Spleen (tissue), 11 donors: Measurements from ENCODE around the gene ZNF697. TPM values are rescaled to one million over a fixed set of nuclear protein-coding genes. Genes with fewer than 3 reads are reported as not detected.

Experiments used
- DNase-seq: peaks from one replicate; pipeline ENCODE4 v3.0.0-alpha.2; 2020
- H3K27ac ChIP-seq, 8 donors: fragments of 200-600 bp; sonication (generic) in 7 of 8; 1 replicate in 4 of 8; 2 replicates in 4 of 8; pipeline versions ENCODE4 v1.5.0 to v1.8.0; 2016 to 2021; ENCODE audit warnings: inconsistent platforms in 4 of 8, mild to moderate bottlenecking in 4 of 8, moderate library complexity in 1 of 8
- H3K27me3 ChIP-seq, 7 donors: fragments of 200-600 bp; sonication (generic) in 6 of 7; replicated peaks in 1 of 7; 1 replicate in 4 of 7; 2 replicates in 3 of 7; pipeline versions ENCODE4 v1.5.0 to v1.8.0; 2016 to 2021; ENCODE audit warnings: inconsistent platforms in 3 of 7, mild to moderate bottlenecking in 1 of 7
- H3K36me3 ChIP-seq, 6 donors: fragments of 200-600 bp; sonication (generic) in 5 of 6; 1 replicate in 4 of 6; 2 replicates in 2 of 6; pipeline versions ENCODE4 v1.5.0 to v1.8.0; 2016 to 2021; ENCODE audit warnings: inconsistent platforms in 2 of 6
- H3K4me1 ChIP-seq, 6 donors: fragments of 200-600 bp; sonication (generic) in 5 of 6; 1 replicate in 3 of 6; 2 replicates in 3 of 6; pipeline versions ENCODE4 v1.5.0 to v1.8.0; 2016 to 2021; ENCODE audit warnings: inconsistent platforms in 3 of 6
- H3K4me3 ChIP-seq, 8 donors: fragments of 200-600 bp; sonication (generic) in 7 of 8; 1 replicate in 4 of 8; 2 replicates in 4 of 8; pipeline versions ENCODE4 v1.5.0 to v1.8.0; 2016 to 2021; ENCODE audit warnings: inconsistent platforms in 4 of 8, mild to moderate bottlenecking in 4 of 8, moderate library complexity in 2 of 8
- H3K9me3 ChIP-seq, 8 donors: fragments of 200-600 bp; sonication (generic) in 7 of 8; 1 replicate in 4 of 8; 2 replicates in 4 of 8; pipeline versions ENCODE4 v1.5.0 to v1.8.0; 2016 to 2021; ENCODE audit warnings: inconsistent platforms in 4 of 8
- CTCF ChIP-seq, 11 experiments: fragments of 200-600 bp in 7 of 11; fragments of 450-650 bp in 4 of 11; sonication (generic) in 4 of 11; IDR thresholded peaks in 8 of 11; conservative IDR thresholded peaks in 3 of 11; 1 replicate in 7 of 11; 2 replicates in 4 of 11; pipeline versions ENCODE4 v1.4.0 to v1.8.0; 2016 to 2021; ENCODE audit warnings: antibody characterized with exemption in 11 of 11, inconsistent platforms in 4 of 11, mild to moderate bottlenecking in 1 of 11
- POLR2A ChIP-seq, 3 donors: fragments of 450-650 bp; IDR thresholded peaks; one replicate each; pipeline ENCODE4 v1.5.1; 2017; ENCODE audit warnings: antibody characterized with exemption in 3 of 3, mild to moderate bottlenecking in 1 of 3
- POLR2AphosphoS5 ChIP-seq, 3 donors: sonication (generic); formaldehyde crosslinking; IDR thresholded peaks; one replicate each; pipeline ENCODE4 v1.5.1; 2017; ENCODE audit warnings: antibody characterized with exemption in 3 of 3
- WGBS, 5 donors: extraction: QIAGEN DNeasy Blood & Tissue Kit in 3 of 5; methylation state at CpG; one replicate each; pipeline versions ENCODE4 v1.1.5 to v1.1.7; 2013 to 2018; 5-methylcytosine and 5-hydroxymethylcytosine counted together
- intact Hi-C: fragments of 100-400 bp; cut with DNase I; formaldehyde crosslinking; loops from one replicate; pipeline ENCODE4 v1.15.0; 2023; ENCODE audit warnings: low total_unique reads
- polyA plus RNA-seq, 3 donors: library from polyadenylated mRNA; stranded (reverse); fragments of 200-250 nt; gene quantifications; one replicate each; pipeline ENCODE4 v1.2.1, GENCODE V29; 2013
- total RNA-seq, 7 donors: library from RNA; depleted of rRNA in 3 of 7; stranded (reverse); fragments of >200 nt in 3 of 7; fragmentation: NEBNext Ultra II Directional in 4 of 7; extraction: Animal tissue kit (Norgen Biotek cat#: 25700) in 4 of 7; gene quantifications; one replicate each; pipeline versions ENCODE4 v1.1.0 to v1.2.1, GENCODE V29; 2016 to 2021
- donor health status: healthy with polysubstance abuse.
- donor health status: DM: no; HTN: no; CAD: no; lungs with moderate emphysema.
- donor health status: DM: no; HTN: no; CAD: no.
- donor health status: Bipolar disorder and iron deficiency.
- donor health status: healthy.
- donor health status: DM: no; HTN: no; CAD: no.
- donor health status: DM: yes; HTN: yes; CAD: no.

Gene ZNF697
- total and polyA plus RNA-seq, 10 donors = 0.38 to 6.6 (median 5.5) TPM

GRCh38 chr1:119636491-119637089 lies 11.5 kb downstream of the ZNF697 start:
- intact Hi-C loops = no loop called here
- Histone ChIP-seq H3K9me3 (no peaks in the 10 kb centered on the region), H3K4me1 (peaks cover 0 to 35% (median 13%) of the 10 kb centered on the region in 6 donors), H3K36me3 (no peaks in the 10 kb centered on the region), H3K27ac (no peak overlapping the region), H3K4me3 (no peak overlapping the region), H3K27me3 (peaks cover 0 to 15% (median 4%) of the 10 kb centered on the region in 7 donors)
- WGBS, 5 donors = 87 to 95% (median 89%) methylated on average over 4 of the region's 4 CpGs
- no peak for DNase-seq
- TF ChIP-seq POLR2AphosphoS5 (IDR thresholded peaks at IDR 0.05) (no peak), CTCF (IDR thresholded peaks at IDR 0.05 in 8 of 11, conservative IDR thresholded peaks at IDR 0.05 in 3 of 11) (no peak), POLR2A (IDR thresholded peaks at IDR 0.05) (no peak)

DNA sequence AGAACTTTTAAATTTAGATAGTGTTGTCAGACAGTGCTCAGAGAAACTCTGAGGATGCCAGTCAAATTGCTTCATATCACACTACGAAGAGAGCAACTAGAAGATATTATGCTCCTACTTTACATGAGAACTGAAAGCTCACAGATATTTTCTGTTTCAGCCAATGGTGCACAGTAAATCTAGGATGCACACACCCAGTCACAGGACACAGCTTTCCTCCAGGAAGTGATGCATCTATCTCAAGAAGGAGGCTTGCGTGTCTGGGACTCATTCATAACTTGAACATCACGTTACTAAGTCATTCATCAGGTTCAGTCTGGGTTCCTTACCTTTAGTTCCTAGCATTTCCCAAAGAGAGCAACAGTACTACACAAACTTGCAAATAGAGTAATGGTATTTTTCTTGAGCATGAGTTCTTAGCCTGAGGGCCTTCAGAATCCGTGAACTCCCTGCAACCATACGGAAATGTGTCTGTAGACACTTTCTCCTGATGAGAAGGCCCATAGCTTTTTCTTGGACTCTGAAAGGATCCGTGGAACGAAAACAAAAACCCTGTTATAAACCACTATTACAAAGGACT lies 12.2 kb downstream of the ZNF697 start:
- no peak for DNase-seq
- TF ChIP-seq POLR2A (IDR thresholded peaks at IDR 0.05) = no peak
- TF ChIP-seq CTCF (IDR thresholded peaks at IDR 0.05 in 8 of 11, conservative IDR thresholded peaks at IDR 0.05 in 3 of 11) = no peak
- no peak for TF ChIP-seq POLR2AphosphoS5 (IDR thresholded peaks at IDR 0.05)
- H3K9me3 ChIP-seq = no peaks in the 10 kb centered on the region
- H3K27ac ChIP-seq = peak overlapping the region in 2 of 8 donors; percentile 3 to 28
- H3K4me3 ChIP-seq = no peak overlapping the region
- intact Hi-C loops = no loop called here
- peaks cover 3 to 42% (median 20%) of the 10 kb centered on the region in 6 donors for H3K4me1 ChIP-seq
- peaks cover 0 to 22% (median 9%) of the 10 kb centered on the region in 7 donors for H3K27me3 ChIP-seq
- WGBS, 5 donors = 72 to 80% (median 77%) methylated on average over 7 of the region's 7 CpGs
- no peaks in the 10 kb centered on the region for H3K36me3 ChIP-seq

GRCh38 chr1:119634016-119634415 lies 14.1 kb downstream of the ZNF697 start:
- intact Hi-C loops = no loop called here
- TF ChIP-seq POLR2A (IDR thresholded peaks at IDR 0.05) = no peak
- no peak for TF ChIP-seq CTCF (IDR thresholded peaks at IDR 0.05 in 8 of 11, conservative IDR thresholded peaks at IDR 0.05 in 3 of 11)
- no peak for TF ChIP-seq POLR2AphosphoS5 (IDR thresholded peaks at IDR 0.05)
- DNase-seq = no peak
- WGBS, 5 donors = 72 to 86% (median 79%) methylated on average over 3 of the region's 3 CpGs
- Histone ChIP-seq H3K9me3 (no peaks in the 10 kb centered on the region), H3K27ac (no peak overlapping the region), H3K4me1 (peaks cover 4 to 47% (median 20%) of the 10 kb centered on the region in 6 donors), H3K4me3 (no peak overlapping the region), H3K27me3 (peaks cover 0 to 40% (median 9%) of the 10 kb centered on the region in 7 donors), H3K36me3 (no peaks in the 10 kb centered on the region)

- H3K4me3 ChIP-seq = no peak overlapping the region
- no peaks in the 10 kb centered on the region for H3K36me3 ChIP-seq
- H3K27ac ChIP-seq = peak overlapping the region in 3 of 8 donors; percentile 64 to 77 (median 69)
- TF ChIP-seq POLR2A (IDR thresholded peaks at IDR 0.05) (no peak), POLR2AphosphoS5 (IDR thresholded peaks at IDR 0.05) (no peak), CTCF (IDR thresholded peaks at IDR 0.05 in 8 of 11, conservative IDR thresholded peaks at IDR 0.05 in 3 of 11) (no peak)
- intact Hi-C loops = no loop called here
- 80 to 94% (median 84%) methylated on average over 2 of the region's 2 CpGs for WGBS, 5 donors
- peaks cover 0 to 41% (median 9%) of the 10 kb centered on the region in 7 donors for H3K27me3 ChIP-seq
- H3K4me1 ChIP-seq = peaks cover 4 to 47% (median 20%) of the 10 kb centered on the region in 6 donors
- no peak for DNase-seq
- no peaks in the 10 kb centered on the region for H3K9me3 ChIP-seq
Measured at GRCh38 chr1:119633575-119633974, 14.5 kb downstream of the ZNF697 start.
